IMR-90 (cell line): ENCODE data around the gene ARTN. TPM values are rescaled to one million over a fixed set of nuclear protein-coding genes. Genes with fewer than 3 reads are reported as not detected.

Source experiments
- ATAC-seq: fragments of 200-7000 bp; cut with Tn5 transposase; 2 replicates; pipeline ENCODE4 v1.9.1; 2020; ENCODE audit warnings: low read depth, mild to moderate bottlenecking, moderate library complexity
- BruUV-seq: library from RNA; stranded (reverse); fragments of 400-500 nt; replicated peaks from 2 replicates; lab custom pipeline; 2021; lab: Mats Ljungman, UMichigan
- CTCF ChIA-PET: fragments of 300-600 bp; formaldehyde crosslinking; extraction: SDS; loops from one replicate; lab custom pipeline; 2021; ENCODE audit warnings: antibody characterized with exemption; lab: Yijun Ruan, JAX
- POLR2A ChIA-PET: fragments of 300-600 bp; sonication (Branson Sonifier 250); formaldehyde crosslinking; loops from one replicate; lab custom pipeline; 2022; ENCODE audit warnings: antibody characterized with exemption; ENCODE audit not compliant: unreplicated experiment; lab: Charles Lee
- DNase-seq: peaks from one replicate; pipeline ENCODE4 v3.0.0; 2013
- H2AFZ ChIP-seq: replicated peaks from 2 replicates; pipeline ENCODE3; 2013; ENCODE audit warnings: low read length, mild to moderate bottlenecking; ENCODE audit not compliant: poor library complexity
- H2AK5ac ChIP-seq: 2 replicates; pipeline ENCODE4 v1.6.1; 2013; ENCODE audit warnings: low read depth, low read length, inconsistent platforms
- H2AK9ac ChIP-seq: replicated peaks from 2 replicates; pipeline ENCODE3; 2013; ENCODE audit warnings: mild to moderate bottlenecking, low read depth, low read length, moderate library complexity; ENCODE audit not compliant: poor library complexity
- H2BK120ac ChIP-seq: 2 replicates; pipeline ENCODE4 v1.6.1; 2013; ENCODE audit warnings: low read depth, low read length, inconsistent platforms
- H2BK15ac ChIP-seq: 3 replicates; pipeline ENCODE4 v1.6.1; 2013; ENCODE audit warnings: low read depth, low read length, inconsistent platforms
- H2BK20ac ChIP-seq: 2 replicates; pipeline ENCODE4 v1.6.1; 2013; ENCODE audit warnings: low read depth, mild to moderate bottlenecking, inconsistent platforms, low read length, moderate library complexity
- H2BK5ac ChIP-seq: 2 replicates; pipeline ENCODE4 v1.6.1; 2013; ENCODE audit warnings: mild to moderate bottlenecking, low read depth, low read length, inconsistent platforms; ENCODE audit not compliant: poor library complexity, severe bottlenecking
- H3K14ac ChIP-seq: replicated peaks from 2 replicates; pipeline ENCODE4 v1.6.1; 2013; ENCODE audit warnings: low read depth, low read length, inconsistent platforms
- H3K18ac ChIP-seq: 2 replicates; pipeline ENCODE4 v1.6.1; 2013; ENCODE audit warnings: low read depth, low read length, control low read depth
- H3K23ac ChIP-seq: 2 replicates; pipeline ENCODE4 v1.6.1; 2013; ENCODE audit warnings: low read depth, low read length, inconsistent platforms
- H3K27ac ChIP-seq: 2 replicates; pipeline ENCODE4 v1.5.1; 2013; ENCODE audit warnings: mild to moderate bottlenecking, control low read depth, low read length; ENCODE audit not compliant: insufficient read depth
- H3K27me3 ChIP-seq: 2 replicates; pipeline ENCODE4 v1.6.1; 2013; ENCODE audit warnings: low read length; ENCODE audit not compliant: control insufficient read depth, insufficient read depth
- H3K36me3 ChIP-seq: 2 replicates; pipeline ENCODE4 v1.6.1; 2013; ENCODE audit warnings: low read length, mixed read lengths; ENCODE audit not compliant: control insufficient read depth, insufficient read depth
- H3K4ac ChIP-seq: 2 replicates; pipeline ENCODE4 v1.6.1; 2013; ENCODE audit warnings: low read depth, low read length, inconsistent platforms
- H3K4me1 ChIP-seq: 2 replicates; pipeline ENCODE4 v1.6.1; 2013; ENCODE audit warnings: low read length, mixed read lengths; ENCODE audit not compliant: control insufficient read depth, insufficient read depth
- H3K4me2 ChIP-seq: 2 replicates; pipeline ENCODE4 v1.6.1; 2013; ENCODE audit warnings: low read depth, mild to moderate bottlenecking, control low read depth, low read length, moderate library complexity
- H3K4me3 ChIP-seq: 2 replicates; pipeline ENCODE4 v1.5.1; 2013; ENCODE audit warnings: low read depth, mild to moderate bottlenecking, control low read depth, low read length, moderate library complexity; ENCODE audit not compliant: insufficient read depth
- H3K56ac ChIP-seq: 2 replicates; pipeline ENCODE4 v1.6.1; 2013; ENCODE audit warnings: low read length, inconsistent platforms; ENCODE audit not compliant: insufficient read depth; ENCODE audit errors: extremely low read depth
- H3K79me1 ChIP-seq, 2 experiments: 2 replicates each; pipeline ENCODE4 v1.6.1; 2013; ENCODE audit warnings: low read length in 2 of 2, inconsistent platforms in 1 of 2, low read depth in 1 of 2
- H3K9ac ChIP-seq: 2 replicates; pipeline ENCODE4 v1.6.1; 2013; ENCODE audit warnings: low read depth, low read length, control low read depth
- H3K9me1 ChIP-seq: 2 replicates; pipeline ENCODE4 v1.6.1; 2013; ENCODE audit warnings: low read length, inconsistent platforms; ENCODE audit not compliant: insufficient read depth
- H3K9me3 ChIP-seq: 2 replicates; pipeline ENCODE4 v1.6.1; 2013; ENCODE audit warnings: low read length; ENCODE audit not compliant: control insufficient read depth, insufficient read depth
- H4K20me1 ChIP-seq: 2 replicates; pipeline ENCODE4 v1.6.1; 2013; ENCODE audit warnings: low read length, inconsistent platforms; ENCODE audit not compliant: insufficient read depth
- H4K5ac ChIP-seq: 2 replicates; pipeline ENCODE4 v1.6.1; 2013; ENCODE audit warnings: mild to moderate bottlenecking, low read depth, low read length, control low read depth
- H4K8ac ChIP-seq, 2 experiments: 2 replicates each; pipeline ENCODE4 v1.6.1; 2013; ENCODE audit warnings: low read depth in 2 of 2, low read length in 2 of 2, control low read depth in 1 of 2, inconsistent platforms in 1 of 2
- H4K91ac ChIP-seq: 2 replicates; pipeline ENCODE4 v1.6.1; 2013; ENCODE audit warnings: low read depth, low read length, inconsistent platforms; ENCODE audit not compliant: insufficient read depth
- BHLHE40 ChIP-seq: fragments of 150-350 bp; IDR thresholded peaks from 2 replicates; pipeline ENCODE4 v1.6.1; 2016; ENCODE audit warnings: mild to moderate bottlenecking, low read depth, low read length
- CEBPB ChIP-seq: IDR thresholded peaks from 2 replicates; pipeline ENCODE4 v1.6.1; 2012; ENCODE audit warnings: low read depth, low read length, improper control_type of control experiment
- CHD1 ChIP-seq: IDR thresholded peaks from 2 replicates; pipeline ENCODE4 v1.6.1; 2012; ENCODE audit warnings: low read depth, low read length, improper control_type of control experiment
- FOS ChIP-seq: fragments of 150-350 bp; IDR thresholded peaks from 2 replicates; pipeline ENCODE4 v1.6.1; 2016; ENCODE audit warnings: low read depth, low read length
- MAFK ChIP-seq: IDR thresholded peaks from 2 replicates; pipeline ENCODE4 v1.6.1; 2012; ENCODE audit warnings: low read depth, low read length, improper control_type of control experiment
- MAZ ChIP-seq: IDR thresholded peaks from 2 replicates; pipeline ENCODE4 v1.6.1; 2012; ENCODE audit warnings: low read depth, mild to moderate bottlenecking, low read length, improper control_type of control experiment, moderate library complexity, borderline replicate concordance
- MXI1 ChIP-seq: IDR thresholded peaks from 2 replicates; pipeline ENCODE4 v1.6.1; 2012; ENCODE audit warnings: low read depth, mild to moderate bottlenecking, low read length, moderate library complexity, borderline replicate concordance
- NFE2L2 ChIP-seq: fragments of 150-350 bp; IDR thresholded peaks from 2 replicates; pipeline ENCODE4 v1.6.1; 2016; ENCODE audit warnings: low read depth, mild to moderate bottlenecking, low read length
- POLR2A ChIP-seq: IDR thresholded peaks from 2 replicates; pipeline ENCODE4 v1.6.1; 2012; ENCODE audit warnings: mild to moderate bottlenecking, low read depth, low read length
- RAD21 ChIP-seq: IDR thresholded peaks from 2 replicates; pipeline ENCODE4 v1.6.1; 2012; ENCODE audit warnings: low read length, improper control_type of control experiment
- RCOR1 ChIP-seq: IDR thresholded peaks from 2 replicates; pipeline ENCODE4 v1.6.1; 2012; ENCODE audit warnings: mild to moderate bottlenecking, low read length, improper control_type of control experiment; ENCODE audit not compliant: insufficient replicate concordance
- RFX5 ChIP-seq: IDR thresholded peaks from 2 replicates; pipeline ENCODE4 v1.8.0; 2012; ENCODE audit warnings: low read depth, mild to moderate bottlenecking, low read length, moderate library complexity
- SMC3 ChIP-seq: fragments of 150-350 bp; IDR thresholded peaks from 2 replicates; pipeline ENCODE4 v1.6.1; 2016; ENCODE audit warnings: low read depth, mild to moderate bottlenecking, antibody characterized with exemption, low read length, moderate library complexity
- WGBS, 2 experiments: methylation state at CpG; one replicate each; pipeline versions ENCODE4 v1.1.5 to v1.1.7; 2013; ENCODE audit warnings: missing lambda C conversion rate in 2 of 2; ENCODE audit not compliant: insufficient read length in 1 of 2; ENCODE audit errors: extremely low coverage in 2 of 2; 5-methylcytosine and 5-hydroxymethylcytosine counted together
- dilution Hi-C: fragments of 300-500 bp; cut with HindIII; formaldehyde crosslinking; loops from one replicate; pipeline ENCODE4 v1.14.3; 2018; ENCODE audit warnings: low sequenced_read_pairs; ENCODE audit not compliant: unreplicated experiment
- in situ Hi-C: fragments of 300-500 bp; cut with MboI; formaldehyde crosslinking; loops from 3 replicates; pipeline ENCODE4 v1.14.3; 2019; ENCODE audit warnings: low sequenced_read_pairs, inconsistent platforms, mixed read lengths
- intact Hi-C: fragments of 100-400 bp; cut with micrococcal nuclease; formaldehyde crosslinking; loops from 2 replicates; pipeline ENCODE4 v1.10.0; 2022
- polyA plus RNA-seq, 3 experiments: library from polyadenylated mRNA; depleted of rRNA; stranded (reverse); fragments of >200 nt; gene quantifications; 2 replicates each; pipeline ENCODE4 v1.2.3, GENCODE V29; 2012; ENCODE audit warnings: low replicate concordance in 1 of 3
- total RNA-seq: library from RNA; depleted of rRNA; stranded (reverse); fragments of >200 nt; gene quantifications from 2 replicates; pipeline ENCODE4 v1.2.3, GENCODE V29; 2012
- TF ChIP-seq, protein P1 (sequence below): fragments of 150-350 bp; IDR thresholded peaks from 2 replicates; pipeline ENCODE4 v1.6.1; 2016; ENCODE audit warnings: low read depth, mild to moderate bottlenecking, low read length, moderate library complexity, borderline replicate concordance
- TF ChIP-seq, protein P2 (sequence below): conservative IDR thresholded peaks from 2 replicates; pipeline ENCODE4 v1.5.1; 2012; ENCODE audit warnings: mild to moderate bottlenecking, low read depth, low read length, improper control_type of control experiment
- TF ChIP-seq, protein P3 (sequence below): fragments of 150-350 bp; IDR thresholded peaks from 2 replicates; pipeline ENCODE4 v1.6.1; 2017; ENCODE audit warnings: mild to moderate bottlenecking, antibody characterized with exemption, low read length, low read depth

The ARTN gene
- total and polyA plus RNA-seq, 2 of the 4 experiments (the other 2 are of a cell fraction) = 0.29 TPM; not detected in 1

DNA sequence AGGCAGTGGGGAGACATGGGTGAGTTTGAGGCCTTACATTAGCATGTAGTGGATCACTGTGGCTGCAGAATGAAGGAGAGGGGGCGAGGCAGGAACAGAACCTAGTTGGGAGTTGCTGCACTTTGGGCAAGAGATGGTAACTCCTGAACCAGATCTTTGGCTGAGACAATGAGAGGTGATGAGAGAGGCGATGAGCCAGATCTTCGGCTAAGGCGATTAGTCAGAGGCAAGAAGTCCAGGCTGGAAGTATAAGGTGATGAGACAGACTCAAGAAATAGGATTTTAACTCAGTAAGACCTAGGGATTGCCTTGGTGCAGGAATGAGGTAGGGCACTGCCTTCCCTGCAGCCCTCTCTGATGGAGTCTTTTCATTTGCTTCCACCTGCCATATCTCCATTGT, 9.1 kb upstream of the ARTN start:
- dilution Hi-C loops (no loop called here), intact Hi-C loops (no loop called here), in situ Hi-C loops (no loop called here)
- Histone ChIP-seq H4K8ac (no peak overlapping the region), H4K91ac (no peak overlapping the region), H3K9me1 (peaks cover 22% of the 10 kb centered on the region; the same call in 1 of the 2 replicates), H3K9me3 (peaks cover 1% of the 10 kb centered on the region), H4K20me1 (no peaks in the 10 kb centered on the region), H3K27me3 (no peaks in the 10 kb centered on the region), H3K14ac (no peak overlapping the region), H3K4me1 (peaks cover 1% of the 10 kb centered on the region; the same call in 1 of the 2 replicates), H3K36me3 (peaks cover 6% of the 10 kb centered on the region), H2BK5ac (no peak overlapping the region), H2BK120ac (no peak overlapping the region), H3K56ac (no peak overlapping the region), H3K18ac (no peak overlapping the region), H3K4me2 (no peak overlapping the region), H3K23ac (no peak overlapping the region; the same call in 1 of the 2 replicates), H2AK9ac (no peak overlapping the region), H3K4me3 (no peak overlapping the region), H2BK15ac (no peak overlapping the region), H3K4ac (no peak overlapping the region), H4K5ac (no peak overlapping the region), H2AK5ac (no peak overlapping the region), H3K27ac (no peak overlapping the region), H2BK20ac (no peak overlapping the region), H3K79me1 (0 out of 4 replicates have a peak, but pooled peaks cover 0 to 4% of the 10 kb centered on the region in 2 experiments), H2AFZ (no peak overlapping the region), H3K9ac (no peak overlapping the region)
- DNase-seq (peak; percentile 26), ATAC-seq (no peak)
- ChIA-PET POLR2A (no interaction called here), CTCF (interaction anchor here (0.6 kb wide), 1 partner anchor 161 kb away, joined by 3 read pairs; no protein-coding TSS in a partner anchor)
- TF ChIP-seq CEBPB (no peak), RAD21 (no peak), BHLHE40 (no peak), MAFK (no peak), CHD1 (no peak), MXI1 (no peak), RFX5 (no peak), POLR2A (no peak), RCOR1 (no peak), SMC3 (no peak), FOS (no peak), NFE2L2 (no peak), MAZ (no peak)
- TF ChIP-seq, protein P1, sequence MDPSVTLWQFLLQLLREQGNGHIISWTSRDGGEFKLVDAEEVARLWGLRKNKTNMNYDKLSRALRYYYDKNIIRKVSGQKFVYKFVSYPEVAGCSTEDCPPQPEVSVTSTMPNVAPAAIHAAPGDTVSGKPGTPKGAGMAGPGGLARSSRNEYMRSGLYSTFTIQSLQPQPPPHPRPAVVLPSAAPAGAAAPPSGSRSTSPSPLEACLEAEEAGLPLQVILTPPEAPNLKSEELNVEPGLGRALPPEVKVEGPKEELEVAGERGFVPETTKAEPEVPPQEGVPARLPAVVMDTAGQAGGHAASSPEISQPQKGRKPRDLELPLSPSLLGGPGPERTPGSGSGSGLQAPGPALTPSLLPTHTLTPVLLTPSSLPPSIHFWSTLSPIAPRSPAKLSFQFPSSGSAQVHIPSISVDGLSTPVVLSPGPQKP = no peak
- TF ChIP-seq, protein P2, sequence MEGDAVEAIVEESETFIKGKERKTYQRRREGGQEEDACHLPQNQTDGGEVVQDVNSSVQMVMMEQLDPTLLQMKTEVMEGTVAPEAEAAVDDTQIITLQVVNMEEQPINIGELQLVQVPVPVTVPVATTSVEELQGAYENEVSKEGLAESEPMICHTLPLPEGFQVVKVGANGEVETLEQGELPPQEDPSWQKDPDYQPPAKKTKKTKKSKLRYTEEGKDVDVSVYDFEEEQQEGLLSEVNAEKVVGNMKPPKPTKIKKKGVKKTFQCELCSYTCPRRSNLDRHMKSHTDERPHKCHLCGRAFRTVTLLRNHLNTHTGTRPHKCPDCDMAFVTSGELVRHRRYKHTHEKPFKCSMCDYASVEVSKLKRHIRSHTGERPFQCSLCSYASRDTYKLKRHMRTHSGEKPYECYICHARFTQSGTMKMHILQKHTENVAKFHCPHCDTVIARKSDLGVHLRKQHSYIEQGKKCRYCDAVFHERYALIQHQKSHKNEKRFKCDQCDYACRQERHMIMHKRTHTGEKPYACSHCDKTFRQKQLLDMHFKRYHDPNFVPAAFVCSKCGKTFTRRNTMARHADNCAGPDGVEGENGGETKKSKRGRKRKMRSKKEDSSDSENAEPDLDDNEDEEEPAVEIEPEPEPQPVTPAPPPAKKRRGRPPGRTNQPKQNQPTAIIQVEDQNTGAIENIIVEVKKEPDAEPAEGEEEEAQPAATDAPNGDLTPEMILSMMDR = no peak
- TF ChIP-seq, protein P3, sequence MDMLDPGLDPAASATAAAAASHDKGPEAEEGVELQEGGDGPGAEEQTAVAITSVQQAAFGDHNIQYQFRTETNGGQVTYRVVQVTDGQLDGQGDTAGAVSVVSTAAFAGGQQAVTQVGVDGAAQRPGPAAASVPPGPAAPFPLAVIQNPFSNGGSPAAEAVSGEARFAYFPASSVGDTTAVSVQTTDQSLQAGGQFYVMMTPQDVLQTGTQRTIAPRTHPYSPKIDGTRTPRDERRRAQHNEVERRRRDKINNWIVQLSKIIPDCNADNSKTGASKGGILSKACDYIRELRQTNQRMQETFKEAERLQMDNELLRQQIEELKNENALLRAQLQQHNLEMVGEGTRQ = no peak
- 82% methylated on average over 4 of the region's 4 CpGs; no CpG with 5 or more reads in 1 of the 2 experiments for WGBS, 2 experiments
- no TSS peak for BruUV-seq
